ENCODE results near the gene CCDC142. TPM values are rescaled to one million over a fixed set of nuclear protein-coding genes. Genes with fewer than 3 reads are reported as not detected.

Gene CCDC142
- total and polyA plus RNA-seq, 4 donors, result 5.1 to 28.3 (median 10.8) TPM

GRCh38 chr2:74430502-74430901 lies 52.3 kb downstream of the CCDC142 start:
- 65% methylated on average over 11 of the region's 11 CpGs for WGBS
- Histone ChIP-seq H3K36me3 (ENCODE audit: control insufficient read depth in 4 of 4, insufficient read depth in 3 of 4, low read depth in 1 of 4, low read length in 3 of 4) (peaks cover 8 to 48% (median 38%) of the 10 kb centered on the region in 4 donors), H3K27ac (ENCODE audit: low read depth in 1 of 2, low read length in 2 of 2) (peak overlapping the region; percentile 39 to 80), H3K4me1 (ENCODE audit: control insufficient read depth in 4 of 4, insufficient read depth in 4 of 4, low read length in 3 of 4) (peaks cover 9 to 44% (median 39%) of the 10 kb centered on the region in 4 donors), H3K9me3 (ENCODE audit: control insufficient read depth in 4 of 4, low read length in 3 of 4) (no peaks in the 10 kb centered on the region), H3K9ac (ENCODE audit: low read depth in 1 of 2, low read length in 2 of 2) (no peak overlapping the region), H3K27me3 (ENCODE audit: control insufficient read depth in 4 of 4, insufficient read depth in 4 of 4, low read length in 3 of 4) (no peaks in the 10 kb centered on the region), H3K4me3 (ENCODE audit: low read depth in 1 of 3, low read length in 3 of 3) (no peak overlapping the region)
- DNase-seq (ENCODE audit: low spot score), result no peak
- TF ChIP-seq, protein P1, sequence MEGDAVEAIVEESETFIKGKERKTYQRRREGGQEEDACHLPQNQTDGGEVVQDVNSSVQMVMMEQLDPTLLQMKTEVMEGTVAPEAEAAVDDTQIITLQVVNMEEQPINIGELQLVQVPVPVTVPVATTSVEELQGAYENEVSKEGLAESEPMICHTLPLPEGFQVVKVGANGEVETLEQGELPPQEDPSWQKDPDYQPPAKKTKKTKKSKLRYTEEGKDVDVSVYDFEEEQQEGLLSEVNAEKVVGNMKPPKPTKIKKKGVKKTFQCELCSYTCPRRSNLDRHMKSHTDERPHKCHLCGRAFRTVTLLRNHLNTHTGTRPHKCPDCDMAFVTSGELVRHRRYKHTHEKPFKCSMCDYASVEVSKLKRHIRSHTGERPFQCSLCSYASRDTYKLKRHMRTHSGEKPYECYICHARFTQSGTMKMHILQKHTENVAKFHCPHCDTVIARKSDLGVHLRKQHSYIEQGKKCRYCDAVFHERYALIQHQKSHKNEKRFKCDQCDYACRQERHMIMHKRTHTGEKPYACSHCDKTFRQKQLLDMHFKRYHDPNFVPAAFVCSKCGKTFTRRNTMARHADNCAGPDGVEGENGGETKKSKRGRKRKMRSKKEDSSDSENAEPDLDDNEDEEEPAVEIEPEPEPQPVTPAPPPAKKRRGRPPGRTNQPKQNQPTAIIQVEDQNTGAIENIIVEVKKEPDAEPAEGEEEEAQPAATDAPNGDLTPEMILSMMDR (IDR thresholded peaks at IDR 0.05; ENCODE audit: low read depth, low read length, missing input control), result no peak
- no peak for TF ChIP-seq YY1 (IDR thresholded peaks at IDR 0.05)
- no peak for TF ChIP-seq TAF1 (conservative IDR thresholded peaks at IDR 0.05)
- TF ChIP-seq FOXA1 (IDR thresholded peaks at IDR 0.05), result no peak
- TF ChIP-seq HNF4A (conservative IDR thresholded peaks at IDR 0.05), result no peak
- TF ChIP-seq REST (IDR thresholded peaks at IDR 0.05), result no peak
- TF ChIP-seq HNF4G (IDR thresholded peaks at IDR 0.05), result no peak
- TF ChIP-seq RXRA (IDR thresholded peaks at IDR 0.05), result no peak
- TF ChIP-seq SP1 (IDR thresholded peaks at IDR 0.05), result no peak
- TF ChIP-seq JUND (IDR thresholded peaks at IDR 0.05), result no peak
- no peak for TF ChIP-seq GABPA (IDR thresholded peaks at IDR 0.05 in 1 of 2, conservative IDR thresholded peaks at IDR 0.05 in 1 of 2)
- no peak for TF ChIP-seq ATF3 (IDR thresholded peaks at IDR 0.05)
- TF ChIP-seq NR2F2 (IDR thresholded peaks at IDR 0.05), result no peak
- no peak for TF ChIP-seq MAX (IDR thresholded peaks at IDR 0.05)
- no peak for TF ChIP-seq FOXA2 (IDR thresholded peaks at IDR 0.05)
- no peak for TF ChIP-seq EGR1 (IDR thresholded peaks at IDR 0.05; ENCODE audit: low read depth in 2 of 2)
- no peak for TF ChIP-seq RAD21 (IDR thresholded peaks at IDR 0.05)
- TF ChIP-seq, protein P2, sequence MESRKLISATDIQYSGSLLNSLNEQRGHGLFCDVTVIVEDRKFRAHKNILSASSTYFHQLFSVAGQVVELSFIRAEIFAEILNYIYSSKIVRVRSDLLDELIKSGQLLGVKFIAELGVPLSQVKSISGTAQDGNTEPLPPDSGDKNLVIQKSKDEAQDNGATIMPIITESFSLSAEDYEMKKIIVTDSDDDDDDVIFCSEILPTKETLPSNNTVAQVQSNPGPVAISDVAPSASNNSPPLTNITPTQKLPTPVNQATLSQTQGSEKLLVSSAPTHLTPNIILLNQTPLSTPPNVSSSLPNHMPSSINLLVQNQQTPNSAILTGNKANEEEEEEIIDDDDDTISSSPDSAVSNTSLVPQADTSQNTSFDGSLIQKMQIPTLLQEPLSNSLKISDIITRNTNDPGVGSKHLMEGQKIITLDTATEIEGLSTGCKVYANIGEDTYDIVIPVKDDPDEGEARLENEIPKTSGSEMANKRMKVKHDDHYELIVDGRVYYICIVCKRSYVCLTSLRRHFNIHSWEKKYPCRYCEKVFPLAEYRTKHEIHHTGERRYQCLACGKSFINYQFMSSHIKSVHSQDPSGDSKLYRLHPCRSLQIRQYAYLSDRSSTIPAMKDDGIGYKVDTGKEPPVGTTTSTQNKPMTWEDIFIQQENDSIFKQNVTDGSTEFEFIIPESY (IDR thresholded peaks at IDR 0.05), result no peak

All from liver (tissue), 9 donors.